Panc1 (cell line): ENCODE results near the gene CNGA3. TPM values are rescaled to one million over a fixed set of nuclear protein-coding genes. Genes with fewer than 3 reads are reported as not detected.

Source experiments
- ATAC-seq: fragments of 200-7000 bp; cut with Tn5 transposase; 2 replicates; pipeline ENCODE4 v1.9.1; 2020; ENCODE audit warnings: mild to moderate bottlenecking, moderate library complexity
- BruUV-seq: library from RNA; stranded (reverse); fragments of 400-500 nt; replicated peaks from 2 replicates; lab custom pipeline; 2021; lab: Mats Ljungman, UMichigan
- CTCF ChIA-PET: fragments of 300-600 bp; sonication (Branson Sonifier 250); formaldehyde crosslinking; loops from one replicate; lab custom pipeline; 2022; ENCODE audit warnings: antibody characterized with exemption; lab: Charles Lee
- POLR2A ChIA-PET: fragments of 300-600 bp; sonication (Branson Sonifier 250); formaldehyde crosslinking; loops from one replicate; lab custom pipeline; 2022; ENCODE audit warnings: antibody characterized with exemption; lab: Charles Lee
- DNase-seq: peaks from one replicate; pipeline ENCODE4 v3.0.0-alpha.2; 2010; ENCODE audit warnings: low read depth, low spot score
- H3K27ac ChIP-seq: 2 replicates; pipeline ENCODE4 v1.5.1; 2011; ENCODE audit warnings: mild to moderate bottlenecking, low read length, inconsistent platforms
- H3K27me3 ChIP-seq: fragments of 200-500 bp; sonication (Bioruptor generic); 2 replicates; pipeline ENCODE4 v1.6.0; 2014; ENCODE audit warnings: low read length, inconsistent platforms; ENCODE audit not compliant: control insufficient read depth, insufficient read depth
- H3K36me3 ChIP-seq: fragments of 200-500 bp; sonication (Bioruptor generic); 2 replicates; pipeline ENCODE4 v1.5.1; 2014; ENCODE audit warnings: inconsistent platforms, mild to moderate bottlenecking, low read length, moderate library complexity; ENCODE audit not compliant: control insufficient read depth, insufficient read depth
- H3K4me1 ChIP-seq: 2 replicates; pipeline ENCODE4 v1.5.1; 2011; ENCODE audit warnings: inconsistent platforms, mild to moderate bottlenecking, low read length, moderate library complexity; ENCODE audit not compliant: control insufficient read depth, insufficient read depth
- H3K4me3 ChIP-seq, 2 experiments: 2 replicates each; pipeline ENCODE4 v1.5.1; 2011 to 2012; ENCODE audit warnings: low read depth in 2 of 2, low read length in 2 of 2, mild to moderate bottlenecking in 2 of 2, inconsistent platforms in 1 of 2, moderate library complexity in 1 of 2
- H3K9me3 ChIP-seq: fragments of 200-500 bp; sonication (Bioruptor generic); 2 replicates; pipeline ENCODE4 v1.5.1; 2014; ENCODE audit warnings: low read depth, mild to moderate bottlenecking, inconsistent platforms, low read length, moderate library complexity; ENCODE audit not compliant: control insufficient read depth, insufficient read depth
- CTCF ChIP-seq: fragments of 450-650 bp; IDR thresholded peaks from 2 replicates; pipeline ENCODE4 v1.5.1; 2017; ENCODE audit warnings: mild to moderate bottlenecking
- POLR2AphosphoS5 ChIP-seq: IDR thresholded peaks from 2 replicates; pipeline ENCODE4 v1.6.1; 2012; ENCODE audit warnings: mild to moderate bottlenecking, low read depth, low read length, moderate library complexity
- REST ChIP-seq, 2 experiments: IDR thresholded peaks; 2 replicates each; pipeline ENCODE4 v1.6.1; 2011 to 2012; ENCODE audit warnings: low read depth in 2 of 2, control low read depth in 1 of 2, low read length in 1 of 2, mild to moderate bottlenecking in 1 of 2, moderate library complexity in 1 of 2; ENCODE audit not compliant: insufficient read depth in 1 of 2
- SIN3A ChIP-seq: IDR thresholded peaks from 2 replicates; pipeline ENCODE4 v1.6.1; 2012; ENCODE audit warnings: low read depth, mild to moderate bottlenecking, low read length, moderate library complexity, borderline replicate concordance; ENCODE audit not compliant: insufficient read depth
- TCF7L2 ChIP-seq: IDR thresholded peaks from 2 replicates; pipeline ENCODE4 v1.6.1; 2011; ENCODE audit warnings: mild to moderate bottlenecking, low read depth, low read length, inconsistent platforms
- in situ Hi-C: cut with HindIII; loops from 2 replicates; pipeline ENCODE4 v1.10.0; 2016; ENCODE audit warnings: low sequenced_read_pairs, low pct_unique_long_range_greater_than_20kb
- intact Hi-C: fragments of 100-400 bp; cut with micrococcal nuclease; formaldehyde crosslinking; loops from one replicate; pipeline ENCODE4 v1.10.0; 2022; ENCODE audit not compliant: unreplicated experiment
- total RNA-seq: library from RNA; stranded (reverse); gene quantifications from one replicate; pipeline ENCODE4 v1.2.1, GENCODE V29; 2021; ENCODE audit not compliant: unreplicated experiment

The CNGA3 gene
- total RNA-seq, 1 experiment from 2014 or later = not detected

- ChIA-PET CTCF (no interaction called here), POLR2A (interaction anchor here (0.7 kb wide), 1 partner anchor 157 kb away, joined by 4 read pairs; no protein-coding TSS in a partner anchor)
- no peak for TF ChIP-seq REST (IDR thresholded peaks at IDR 0.05; ENCODE audit: insufficient read depth in 1 of 2, low read depth in 2 of 2, low read length in 1 of 2)
- no peak for TF ChIP-seq CTCF
- TF ChIP-seq SIN3A = no peak
- TF ChIP-seq POLR2AphosphoS5 = no peak
- TF ChIP-seq TCF7L2 = no peak
These were observed 95.6 kb downstream of the CNGA3 start for GRCh38 chr2:98441706-98442450.

GRCh38 chr2:98442488-98442887, 96.2 kb downstream of the CNGA3 start:
- CTCF ChIA-PET = no interaction called here
- Histone ChIP-seq H3K27ac (no peak overlapping the region), H3K9me3 (no peaks in the 10 kb centered on the region), H3K4me1 (peaks cover 10% of the 10 kb centered on the region), H3K36me3 (no peaks in the 10 kb centered on the region), H3K4me3 (no peak overlapping the region), H3K27me3 (peaks cover 6% of the 10 kb centered on the region)
- TF ChIP-seq REST (IDR thresholded peaks at IDR 0.05; ENCODE audit: insufficient read depth in 1 of 2, low read depth in 2 of 2, low read length in 1 of 2) (no peak), CTCF (no peak), POLR2AphosphoS5 (no peak), TCF7L2 (no peak), SIN3A (no peak)
- POLR2A ChIA-PET = no interaction called here
- ATAC-seq (no peak), DNase-seq (no peak)
- BruUV-seq = no TSS peak
- in situ Hi-C loops = no loop called here
- intact Hi-C loops = no loop called here

More at GRCh38 chr2:98441706-98442450, 95.6 kb downstream of the CNGA3 start:
- BruUV-seq = no TSS peak
- intact Hi-C loops (no loop called here), in situ Hi-C loops (no loop called here)
- Histone ChIP-seq H3K36me3 (no peaks in the 10 kb centered on the region), H3K27ac (no peak overlapping the region), H3K4me3 (no peak overlapping the region), H3K27me3 (peaks cover 6% of the 10 kb centered on the region), H3K9me3 (no peaks in the 10 kb centered on the region), H3K4me1 (peaks cover 10% of the 10 kb centered on the region)
- ATAC-seq = no peak
- no peak for DNase-seq
